Activated naive CD8-positive, alpha-beta T cell (primary cell): Measurements from ENCODE around the gene COL1A2.

Experiments
- H3K27ac Mint-ChIP-seq: one replicate; pipeline ENCODE4 v1.8.0; 2021; ENCODE audit warnings: mixed read lengths
- H3K27me3 Mint-ChIP-seq: one replicate; pipeline ENCODE4 v1.8.0; 2021; ENCODE audit warnings: mixed read lengths
- H3K36me3 Mint-ChIP-seq: one replicate; pipeline ENCODE4 v1.8.0; 2021; ENCODE audit warnings: mixed read lengths
- H3K4me1 Mint-ChIP-seq: one replicate; pipeline ENCODE4 v1.8.0; 2021; ENCODE audit warnings: low read depth, mixed read lengths
- H3K4me3 Mint-ChIP-seq: one replicate; pipeline ENCODE4 v1.8.0; 2021; ENCODE audit warnings: mild to moderate bottlenecking, mixed read lengths
- H3K9me3 Mint-ChIP-seq: one replicate; pipeline ENCODE4 v1.8.0; 2021; ENCODE audit warnings: low read depth, mixed read lengths

COL1A2 gene

DNA sequence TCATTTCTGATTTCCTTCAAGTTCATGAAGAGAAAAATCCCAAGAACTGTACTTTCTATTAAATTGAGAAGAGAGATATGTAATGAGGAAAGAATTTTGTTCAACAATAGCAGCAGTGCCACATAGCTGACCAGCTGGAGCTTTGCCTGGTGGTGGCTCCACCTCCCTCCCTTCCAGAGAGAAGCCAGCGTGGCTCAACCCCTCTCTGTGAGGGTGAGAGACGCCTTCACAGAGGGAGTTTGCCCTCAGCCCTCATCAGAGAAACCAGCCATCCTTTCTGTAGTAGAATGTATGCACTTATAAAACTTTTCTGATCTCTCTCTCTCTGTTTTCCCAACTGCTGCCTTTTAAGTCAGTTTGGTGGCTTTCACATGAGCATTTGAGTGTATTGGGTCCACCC, 20.5 kb upstream of the COL1A2 start:
- Mint-ChIP-seq H3K27ac (no peak overlapping the region), H3K4me3 (no peak overlapping the region), H3K4me1 (no peaks in the 10 kb centered on the region), H3K36me3 (no peaks in the 10 kb centered on the region), H3K9me3 (no peaks in the 10 kb centered on the region), H3K27me3 (peaks cover 7% of the 10 kb centered on the region)

DNA sequence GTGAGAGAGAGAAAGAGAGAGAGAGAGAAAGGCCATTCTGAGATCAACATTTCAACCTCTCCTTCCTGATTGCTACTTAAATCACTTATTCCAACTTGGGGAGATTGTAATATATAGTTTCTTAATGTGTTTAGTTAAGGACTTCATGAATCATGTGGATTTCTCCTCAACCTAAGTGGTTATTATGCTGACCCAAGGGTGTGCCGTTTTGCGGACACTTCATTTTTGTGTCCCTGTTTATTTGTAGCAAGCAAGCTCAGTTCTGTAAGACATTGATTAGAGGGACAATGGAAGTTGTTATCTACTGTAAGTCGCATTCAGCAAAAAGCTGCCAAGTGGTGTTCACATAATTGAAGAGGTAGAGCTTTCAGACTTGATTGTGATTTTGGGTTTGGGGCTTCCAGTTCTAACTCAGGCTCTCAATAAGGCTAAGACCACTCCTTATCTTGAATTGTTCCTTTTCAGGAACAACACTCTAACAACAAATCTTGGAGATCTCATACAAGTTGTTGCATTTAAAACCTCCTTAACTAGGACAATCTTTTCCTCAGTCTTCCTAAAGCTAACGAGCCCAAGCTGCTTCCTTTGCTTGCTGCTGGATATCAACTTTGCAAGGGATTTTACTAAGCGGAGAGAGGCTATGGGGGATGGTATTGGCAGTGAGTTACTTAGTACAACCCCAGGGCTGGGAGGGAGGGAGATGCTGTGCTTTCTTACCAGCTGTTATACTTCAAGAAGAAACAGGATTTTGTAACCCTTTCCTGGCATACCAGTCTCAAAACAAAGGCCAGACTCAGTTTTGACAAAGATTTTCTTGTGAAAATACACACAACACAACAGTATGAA, 19.8 kb upstream of the COL1A2 start:
- Mint-ChIP-seq H3K36me3 (no peaks in the 10 kb centered on the region), H3K4me3 (no peak overlapping the region), H3K9me3 (no peaks in the 10 kb centered on the region), H3K27me3 (peaks cover 7% of the 10 kb centered on the region), H3K4me1 (no peaks in the 10 kb centered on the region), H3K27ac (no peak overlapping the region)

DNA sequence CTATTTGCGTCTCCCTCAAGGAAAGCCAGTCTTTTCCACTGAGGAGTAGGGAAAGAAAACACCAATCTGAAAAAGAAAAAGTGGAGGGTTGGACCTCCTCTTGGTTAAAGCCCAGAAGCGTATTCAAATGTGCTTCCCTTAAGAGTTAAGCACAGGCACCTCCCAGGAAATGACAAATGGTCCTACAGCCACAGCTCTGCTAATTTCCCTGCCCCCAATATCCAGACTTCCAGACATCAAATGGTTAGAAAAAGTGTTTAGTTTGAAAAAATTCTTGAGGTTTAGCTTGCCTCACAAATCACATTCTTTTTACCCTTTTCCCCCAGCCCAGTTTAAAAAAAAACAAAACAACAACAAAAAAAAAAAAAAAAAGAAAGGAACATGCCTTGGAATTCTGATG, 19.0 kb upstream of the COL1A2 start:
- no peak overlapping the region for H3K4me3 Mint-ChIP-seq
- H3K4me1 Mint-ChIP-seq = no peaks in the 10 kb centered on the region
- no peaks in the 10 kb centered on the region for H3K36me3 Mint-ChIP-seq
- H3K27ac Mint-ChIP-seq = no peak overlapping the region
- H3K9me3 Mint-ChIP-seq = no peaks in the 10 kb centered on the region
- H3K27me3 Mint-ChIP-seq = peaks cover 7% of the 10 kb centered on the region

DNA sequence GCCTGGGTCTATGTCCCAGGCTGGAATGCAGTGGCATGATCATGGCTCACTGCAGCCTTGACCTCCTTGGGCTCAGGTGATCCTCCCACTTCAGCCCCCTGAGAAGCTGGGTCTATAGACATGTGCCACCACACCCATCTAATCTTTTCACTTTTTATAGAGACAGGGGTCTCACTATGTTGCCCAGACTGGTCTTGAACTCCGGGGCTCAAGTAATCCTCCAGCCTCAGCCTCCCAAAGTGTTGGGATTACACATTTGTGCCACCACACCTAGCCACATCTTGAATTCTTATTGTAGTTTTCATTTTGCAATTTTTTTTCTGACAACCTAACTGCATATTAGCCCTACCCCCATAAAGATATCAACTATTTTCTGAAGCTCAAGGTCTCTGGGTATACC, 18.4 kb upstream of the COL1A2 start:
- no peak overlapping the region for H3K4me3 Mint-ChIP-seq
- H3K27ac Mint-ChIP-seq = no peak overlapping the region
- no peaks in the 10 kb centered on the region for H3K36me3 Mint-ChIP-seq
- H3K9me3 Mint-ChIP-seq = no peaks in the 10 kb centered on the region
- no peaks in the 10 kb centered on the region for H3K4me1 Mint-ChIP-seq
- H3K27me3 Mint-ChIP-seq = peaks cover 7% of the 10 kb centered on the region

DNA sequence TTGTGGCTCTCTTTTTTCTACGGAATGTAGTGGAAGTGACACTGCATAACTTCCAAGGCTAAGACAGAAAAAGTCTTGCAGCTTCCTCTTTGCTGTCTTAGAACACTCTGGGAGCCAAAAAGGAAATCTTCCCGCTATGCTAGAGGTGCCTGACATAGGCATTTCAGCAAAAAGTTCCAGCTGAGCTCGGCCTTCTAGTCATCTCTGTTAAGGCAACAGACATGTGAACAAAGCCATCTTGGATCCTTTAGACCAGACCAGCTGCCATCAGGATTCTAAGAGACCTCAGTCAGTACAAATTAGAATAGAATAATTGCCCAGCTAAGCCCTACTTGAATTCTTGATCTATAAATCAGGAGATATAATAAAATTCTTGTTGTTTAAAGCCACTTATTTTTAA, 16.3 kb upstream of the COL1A2 start:
- H3K27ac Mint-ChIP-seq = no peak overlapping the region
- H3K36me3 Mint-ChIP-seq = no peaks in the 10 kb centered on the region
- H3K27me3 Mint-ChIP-seq = peaks cover 6% of the 10 kb centered on the region
- no peak overlapping the region for H3K4me3 Mint-ChIP-seq
- no peaks in the 10 kb centered on the region for H3K4me1 Mint-ChIP-seq
- H3K9me3 Mint-ChIP-seq = no peaks in the 10 kb centered on the region

DNA sequence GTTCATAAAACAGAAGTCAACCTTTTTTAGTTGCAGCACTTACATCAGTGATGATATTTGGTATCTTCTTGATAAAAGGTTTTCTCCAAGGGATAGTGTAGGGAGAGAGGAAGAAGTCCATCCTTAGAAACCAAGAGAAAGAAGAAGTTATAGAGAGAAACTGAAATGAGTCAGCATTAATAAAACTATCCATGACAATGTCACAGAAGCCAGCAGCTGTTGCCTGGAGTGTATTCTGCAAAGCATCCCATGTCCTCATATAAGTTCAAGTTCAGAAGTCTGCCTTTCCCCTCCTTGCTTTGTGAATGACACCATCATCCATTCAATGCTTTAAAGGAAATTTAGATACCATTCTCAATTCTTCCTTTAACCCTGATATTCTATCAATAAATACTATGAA, 14.4 kb upstream of the COL1A2 start:
- no peaks in the 10 kb centered on the region for H3K36me3 Mint-ChIP-seq
- no peaks in the 10 kb centered on the region for H3K4me1 Mint-ChIP-seq
- no peak overlapping the region for H3K27ac Mint-ChIP-seq
- no peaks in the 10 kb centered on the region for H3K9me3 Mint-ChIP-seq
- H3K4me3 Mint-ChIP-seq = no peak overlapping the region
- peaks cover 6% of the 10 kb centered on the region for H3K27me3 Mint-ChIP-seq

DNA sequence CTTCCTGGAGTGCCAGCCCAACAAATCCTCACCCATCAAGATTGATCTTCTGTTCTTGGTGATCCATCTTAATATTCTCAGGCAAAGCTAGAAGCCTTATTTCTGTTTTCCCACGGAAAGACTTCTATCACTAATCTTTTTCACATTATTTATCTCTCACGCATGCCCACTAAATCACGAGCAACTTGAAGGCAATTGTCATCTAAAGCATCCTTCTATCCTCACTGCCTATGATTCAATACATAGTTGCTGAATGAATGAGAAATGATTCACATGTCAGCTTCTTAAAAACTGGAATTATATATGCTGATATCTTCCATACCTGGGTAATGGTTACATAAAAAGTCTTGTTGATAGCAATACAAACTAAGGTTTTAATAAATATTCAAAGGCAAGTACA, 12.6 kb upstream of the COL1A2 start:
- H3K27me3 Mint-ChIP-seq = peaks cover 6% of the 10 kb centered on the region
- no peaks in the 10 kb centered on the region for H3K36me3 Mint-ChIP-seq
- H3K4me1 Mint-ChIP-seq = no peaks in the 10 kb centered on the region
- H3K27ac Mint-ChIP-seq = no peak overlapping the region
- H3K4me3 Mint-ChIP-seq = no peak overlapping the region
- no peaks in the 10 kb centered on the region for H3K9me3 Mint-ChIP-seq

DNA sequence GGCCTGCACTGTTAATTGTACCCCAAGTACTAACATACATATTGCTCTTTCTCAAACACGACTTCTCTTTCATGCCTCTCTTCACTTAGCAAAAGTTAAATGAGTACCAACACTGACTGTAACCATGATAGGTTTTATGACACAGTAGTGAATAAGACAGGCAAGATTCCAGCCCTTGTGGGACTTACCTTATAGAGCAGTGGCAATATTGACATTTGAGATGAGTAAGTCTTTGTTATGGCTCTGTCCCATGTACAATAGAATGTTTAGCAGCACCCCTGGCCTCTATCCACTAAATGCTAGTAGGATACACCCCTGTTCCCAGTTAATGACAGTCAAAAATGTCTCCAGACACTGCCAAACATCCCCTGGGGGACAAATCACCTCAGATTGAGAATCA, 11.9 kb upstream of the COL1A2 start:
- no peaks in the 10 kb centered on the region for H3K9me3 Mint-ChIP-seq
- no peak overlapping the region for H3K27ac Mint-ChIP-seq
- H3K36me3 Mint-ChIP-seq = no peaks in the 10 kb centered on the region
- no peak overlapping the region for H3K4me3 Mint-ChIP-seq
- H3K27me3 Mint-ChIP-seq = peaks cover 1% of the 10 kb centered on the region
- H3K4me1 Mint-ChIP-seq = no peaks in the 10 kb centered on the region

DNA sequence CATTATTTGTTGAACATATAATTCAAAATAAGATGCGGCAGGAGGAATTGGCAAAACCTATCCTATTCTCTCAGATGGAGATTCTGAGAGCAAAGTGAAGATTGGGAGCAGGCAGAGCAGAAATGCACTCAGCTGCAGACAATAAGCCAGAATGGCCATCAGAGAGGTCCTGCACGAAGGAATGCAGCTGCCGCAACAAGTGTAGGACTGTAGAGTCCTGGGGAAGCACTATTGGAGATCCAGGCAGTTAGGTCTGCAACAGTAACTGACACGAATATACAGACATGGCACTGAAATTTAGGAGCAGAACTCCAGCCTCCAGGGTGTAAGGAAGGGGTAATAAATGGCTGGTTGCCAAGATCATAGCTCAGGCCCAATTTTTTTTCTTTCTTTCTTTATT, 10.4 kb upstream of the COL1A2 start:
- Mint-ChIP-seq H3K9me3 (no peaks in the 10 kb centered on the region), H3K27ac (no peak overlapping the region), H3K4me3 (no peak overlapping the region), H3K36me3 (no peaks in the 10 kb centered on the region), H3K27me3 (no peaks in the 10 kb centered on the region), H3K4me1 (no peaks in the 10 kb centered on the region)

DNA sequence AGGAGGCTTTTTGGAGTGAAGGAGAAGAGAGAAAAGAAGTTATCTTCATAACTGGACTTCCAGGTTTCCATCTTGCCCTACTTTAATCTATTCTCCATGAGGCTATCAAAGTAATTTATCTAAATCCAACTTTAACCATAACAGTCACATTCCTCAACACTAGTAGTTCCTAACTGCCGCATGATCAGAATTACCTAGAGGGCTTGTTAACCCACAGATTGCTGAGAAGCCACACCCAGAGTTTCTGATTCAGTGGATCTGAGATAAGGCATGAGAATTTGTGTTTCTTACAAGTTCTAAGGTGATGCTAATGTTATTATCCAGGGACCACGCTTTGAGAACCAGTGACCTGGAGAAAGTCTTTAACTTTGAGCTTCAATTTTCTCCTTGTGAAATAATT, 8.3 kb upstream of the COL1A2 start:
- Mint-ChIP-seq H3K9me3 (no peaks in the 10 kb centered on the region), H3K4me1 (no peaks in the 10 kb centered on the region), H3K4me3 (no peak overlapping the region), H3K36me3 (no peaks in the 10 kb centered on the region), H3K27me3 (peaks cover 9% of the 10 kb centered on the region), H3K27ac (no peak overlapping the region)

DNA sequence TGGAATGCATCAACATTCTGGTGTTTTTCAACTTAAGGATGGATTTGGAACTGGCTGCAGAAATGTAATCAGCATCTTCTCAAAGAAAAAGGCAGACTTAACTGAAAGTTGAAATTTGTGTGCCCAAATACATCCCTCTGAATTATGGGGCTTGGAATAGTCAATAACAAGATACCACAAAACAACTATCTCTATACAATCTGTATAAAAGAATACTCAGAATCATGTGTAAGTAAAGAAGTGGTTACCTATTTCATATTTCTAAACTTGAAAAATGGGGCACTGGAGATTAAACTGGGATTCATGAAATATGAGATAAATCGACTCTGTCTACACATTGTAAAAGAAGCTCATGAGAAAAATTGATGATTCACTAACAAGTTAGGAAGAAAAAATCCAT, 6.2 kb upstream of the COL1A2 start:
- no peak overlapping the region for H3K27ac Mint-ChIP-seq
- H3K27me3 Mint-ChIP-seq = peaks cover 13% of the 10 kb centered on the region
- no peaks in the 10 kb centered on the region for H3K9me3 Mint-ChIP-seq
- no peak overlapping the region for H3K4me3 Mint-ChIP-seq
- H3K36me3 Mint-ChIP-seq = no peaks in the 10 kb centered on the region
- peaks cover 1% of the 10 kb centered on the region for H3K4me1 Mint-ChIP-seq

DNA sequence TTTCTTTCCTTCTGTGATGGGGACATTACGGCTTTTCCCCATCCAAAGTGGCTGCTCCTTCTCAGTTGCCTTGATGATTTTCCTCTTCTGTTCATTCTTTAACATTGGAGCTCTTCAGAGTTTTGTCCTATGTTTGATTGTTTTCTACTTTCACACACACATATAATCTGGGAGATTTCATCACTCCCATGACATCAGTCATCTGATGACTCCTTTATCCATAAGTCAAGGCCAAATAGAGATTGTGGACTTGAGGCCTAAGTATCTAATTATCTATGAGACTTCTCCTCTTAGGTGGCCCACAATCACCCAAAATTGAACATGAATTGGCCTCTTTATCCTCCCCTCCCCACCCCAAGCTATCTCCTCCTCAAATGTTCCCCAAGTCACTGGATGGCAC, 5.3 kb upstream of the COL1A2 start:
- no peaks in the 10 kb centered on the region for H3K9me3 Mint-ChIP-seq
- H3K4me3 Mint-ChIP-seq = no peak overlapping the region
- H3K27me3 Mint-ChIP-seq = peaks cover 15% of the 10 kb centered on the region
- no peak overlapping the region for H3K27ac Mint-ChIP-seq
- H3K4me1 Mint-ChIP-seq = peaks cover 2% of the 10 kb centered on the region
- no peaks in the 10 kb centered on the region for H3K36me3 Mint-ChIP-seq

DNA sequence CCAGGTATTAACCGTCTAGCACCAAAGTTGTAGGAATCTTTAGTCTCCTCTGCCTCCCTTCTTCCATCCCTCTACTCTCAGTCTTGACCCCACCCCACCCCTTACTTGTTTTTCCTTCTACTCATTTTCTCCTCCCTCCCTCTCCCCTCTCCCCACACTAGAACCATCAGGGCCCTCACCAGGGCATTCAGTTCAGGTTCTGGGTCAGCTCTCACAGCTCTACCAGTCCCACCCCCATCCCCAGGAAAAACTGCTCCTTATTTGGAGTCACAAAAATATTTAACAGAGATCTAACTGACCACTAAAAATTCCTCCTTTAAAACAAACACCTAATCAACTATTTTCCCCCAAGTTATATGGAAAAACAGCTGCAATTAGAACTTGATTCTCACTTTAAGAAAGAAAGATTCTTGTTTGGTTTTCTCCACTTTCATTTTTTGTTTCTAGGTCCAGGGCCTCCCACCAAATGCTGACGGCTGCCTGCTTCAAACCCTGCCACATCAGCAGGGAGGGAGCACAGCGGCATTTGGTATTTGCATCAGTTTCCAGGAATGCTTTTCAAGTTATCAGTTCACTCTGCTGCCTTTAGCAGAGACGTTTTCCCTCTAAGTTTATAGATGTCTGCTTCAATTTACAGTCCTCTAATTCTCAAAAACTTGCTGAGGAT, 2.8 kb upstream of the COL1A2 start:
- Mint-ChIP-seq H3K27me3 (peaks cover 29% of the 10 kb centered on the region), H3K4me1 (peaks cover 12% of the 10 kb centered on the region), H3K36me3 (no peaks in the 10 kb centered on the region), H3K9me3 (no peaks in the 10 kb centered on the region), H3K4me3 (no peak overlapping the region), H3K27ac (no peak overlapping the region)

DNA sequence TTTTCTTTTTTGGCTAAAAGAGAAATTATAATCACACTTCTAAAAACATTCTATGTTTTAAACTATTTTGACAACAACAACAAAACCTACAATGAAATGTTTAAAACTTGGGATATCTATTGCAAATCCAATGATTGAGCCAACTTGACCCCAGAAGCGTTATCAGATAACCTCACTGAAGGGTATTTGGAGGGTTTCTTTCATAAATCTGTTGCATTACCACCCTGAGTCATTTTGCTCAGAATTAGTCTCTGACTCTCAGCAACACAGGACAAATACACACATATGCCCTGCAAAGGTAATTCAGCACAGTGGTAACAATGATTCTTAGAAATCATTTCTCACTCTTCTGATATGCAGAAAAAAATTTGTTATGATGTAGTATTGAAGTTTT, 2.3 kb upstream of the COL1A2 start:
- peaks cover 12% of the 10 kb centered on the region for H3K4me1 Mint-ChIP-seq
- no peaks in the 10 kb centered on the region for H3K36me3 Mint-ChIP-seq
- no peak overlapping the region for H3K4me3 Mint-ChIP-seq
- H3K9me3 Mint-ChIP-seq = no peaks in the 10 kb centered on the region
- H3K27me3 Mint-ChIP-seq = peaks cover 30% of the 10 kb centered on the region
- no peak overlapping the region for H3K27ac Mint-ChIP-seq

DNA sequence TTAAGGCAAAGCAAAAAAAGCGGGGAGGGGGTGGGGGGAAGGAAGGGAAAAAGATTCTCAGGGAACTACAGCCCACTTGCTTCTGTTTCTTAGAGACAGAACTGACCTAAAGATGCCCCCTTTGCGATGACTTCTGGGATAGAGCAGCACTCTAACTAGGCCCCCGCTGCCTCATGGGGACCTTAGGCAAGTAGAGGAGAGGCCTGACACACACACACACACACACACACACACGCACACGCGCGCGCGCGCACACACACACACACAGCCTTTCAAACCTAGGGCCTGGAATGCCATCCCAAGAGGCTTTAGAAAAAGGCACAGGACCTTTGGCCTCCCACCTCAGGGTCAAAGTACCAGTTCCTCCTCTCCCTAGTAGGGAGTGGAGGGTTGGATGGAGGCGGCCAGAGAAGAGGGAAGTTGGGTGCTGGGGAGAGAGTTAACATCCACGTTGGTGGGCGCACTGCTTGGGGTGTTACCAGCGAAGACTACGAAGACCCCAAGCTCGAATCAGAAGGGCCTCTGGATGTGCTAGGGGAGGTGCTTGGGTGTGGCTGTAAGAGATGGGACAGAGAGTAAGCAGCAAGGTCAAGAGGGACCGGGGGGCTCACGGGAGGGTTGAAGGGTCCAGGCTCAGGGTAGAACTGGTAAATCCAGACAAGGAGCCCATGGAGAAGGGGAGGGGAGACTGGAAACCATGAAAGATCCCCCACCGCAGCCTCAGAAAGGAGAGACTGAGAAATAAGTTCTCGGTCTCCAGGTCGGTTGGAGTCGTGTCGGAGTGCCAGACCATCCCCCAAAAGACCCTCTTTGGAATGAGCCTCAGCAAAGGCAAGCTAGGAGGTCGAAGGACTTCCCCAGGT, 1.2 kb upstream of the COL1A2 start:
- Mint-ChIP-seq H3K27me3 (peaks cover 30% of the 10 kb centered on the region), H3K27ac (no peak overlapping the region), H3K36me3 (no peaks in the 10 kb centered on the region), H3K4me3 (no peak overlapping the region), H3K9me3 (no peaks in the 10 kb centered on the region), H3K4me1 (peaks cover 12% of the 10 kb centered on the region)
